GM19324 (cell line): Measurements from ENCODE around the gene PAQR8.
A peak's percentile ranks its signal among the peaks of the same experiment; 100 is the strongest.
"Not testable (repeated sequence)": the region's sequence is repeated elsewhere in the genome, so short reads cannot be mapped to it uniquely, and the experiment has no call there.

ENCODE experiments used
- ATAC-seq: cut with Tn5 transposase; IDR thresholded peaks from one replicate; pipeline ENCODE4 v1.9.1; 2021; ENCODE audit warnings: mild to moderate bottlenecking, moderate library complexity; ENCODE audit not compliant: unreplicated experiment, low FRiP score

Gene PAQR8

GRCh38 chr6:52405243-52405642 is 43.3 kb downstream of the PAQR8 start:
- no peak for ATAC-seq

GRCh38 chr6:52407467-52407866 is 45.5 kb downstream of the PAQR8 start:
- no peak for ATAC-seq

DNA sequence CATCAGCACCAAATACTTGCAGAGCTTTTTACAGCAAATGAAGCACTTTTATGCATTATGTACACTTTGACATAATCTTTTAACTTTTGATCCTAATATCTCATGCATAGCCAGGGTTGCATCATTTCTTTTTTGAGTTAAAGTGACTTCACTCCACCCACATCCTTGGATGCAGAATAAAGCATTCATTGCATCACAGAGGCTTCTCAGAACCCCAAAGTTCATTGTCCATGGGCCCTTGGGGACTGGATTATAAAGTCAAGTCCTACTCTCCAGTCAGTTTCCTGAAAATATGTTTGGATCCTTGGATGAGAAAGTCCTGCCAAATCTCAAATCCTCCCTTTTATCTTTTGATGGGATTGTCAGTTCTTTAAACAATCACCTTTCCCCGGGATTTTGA is 47.5 kb downstream of the PAQR8 start:
- ATAC-seq: no peak

DNA sequence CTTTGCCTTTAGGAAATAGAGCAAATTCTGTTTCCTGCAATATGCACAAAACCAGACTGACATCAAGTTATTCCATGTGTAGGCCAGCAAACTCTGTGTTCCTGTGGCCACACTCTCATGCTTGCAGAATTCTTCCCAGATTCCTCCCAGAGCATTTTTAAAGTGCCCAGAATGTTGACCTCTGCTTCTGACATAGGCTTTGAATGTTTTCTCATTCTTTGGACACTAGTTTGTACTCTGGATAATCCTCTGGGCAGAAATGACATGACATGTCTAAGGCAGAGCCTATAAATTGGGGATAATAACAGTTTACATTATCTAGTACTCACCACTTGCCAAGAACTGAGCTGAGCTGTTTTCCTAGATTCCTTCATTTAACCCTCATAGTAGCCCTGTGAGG is 49.0 kb downstream of the PAQR8 start:
- no peak for ATAC-seq

GRCh38 chr6:52411911-52412310 is 50.0 kb downstream of the PAQR8 start:
- no peak for ATAC-seq

DNA sequence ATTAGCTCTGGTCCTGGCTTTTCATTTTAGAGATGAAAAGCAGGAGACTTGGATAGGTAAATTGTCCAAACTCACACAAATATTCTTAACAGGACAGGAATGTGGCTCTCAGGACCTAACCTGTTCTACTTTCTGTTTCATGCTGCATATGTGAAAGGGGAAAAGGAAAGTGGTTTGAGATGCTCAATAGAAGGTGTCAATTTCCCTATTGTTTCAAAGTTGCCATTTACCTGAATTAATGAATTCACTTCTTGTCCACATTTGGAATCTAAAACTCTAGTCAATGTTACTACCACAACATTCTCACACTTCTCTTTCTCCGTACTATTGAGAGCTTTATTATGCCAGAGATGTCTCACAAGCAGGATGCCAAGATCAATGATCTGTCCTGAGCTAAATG is 53.4 kb downstream of the PAQR8 start:
- ATAC-seq: no peak

GRCh38 chr6:52415917-52416628 is 54.1 kb downstream of the PAQR8 start:
- ATAC-seq: no peak

- ATAC-seq: no peak
Observed at GRCh38 chr6:52416629-52417151, 54.7 kb downstream of the PAQR8 start.

DNA sequence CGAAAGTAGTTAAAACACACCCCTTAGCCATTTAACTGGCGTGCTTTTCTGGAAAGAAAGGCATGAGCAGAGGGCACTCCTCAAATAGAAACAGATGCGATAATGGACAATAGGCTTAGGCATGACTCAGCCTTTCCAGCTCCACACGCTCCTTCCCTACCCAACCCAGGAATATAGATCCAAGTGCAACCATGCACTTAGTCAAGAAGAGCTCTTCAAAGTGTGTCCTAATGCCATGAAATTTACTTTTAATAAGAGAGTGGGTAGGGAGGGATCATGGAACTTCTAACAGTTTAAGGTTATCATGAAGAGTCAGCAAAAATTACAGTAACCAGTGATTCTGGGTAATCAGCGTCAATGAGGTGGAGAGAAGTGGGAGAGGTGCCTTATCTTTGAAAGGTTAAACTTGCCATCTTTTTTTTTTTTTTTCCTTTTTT is 55.7 kb downstream of the PAQR8 start:
- ATAC-seq: no peak

DNA sequence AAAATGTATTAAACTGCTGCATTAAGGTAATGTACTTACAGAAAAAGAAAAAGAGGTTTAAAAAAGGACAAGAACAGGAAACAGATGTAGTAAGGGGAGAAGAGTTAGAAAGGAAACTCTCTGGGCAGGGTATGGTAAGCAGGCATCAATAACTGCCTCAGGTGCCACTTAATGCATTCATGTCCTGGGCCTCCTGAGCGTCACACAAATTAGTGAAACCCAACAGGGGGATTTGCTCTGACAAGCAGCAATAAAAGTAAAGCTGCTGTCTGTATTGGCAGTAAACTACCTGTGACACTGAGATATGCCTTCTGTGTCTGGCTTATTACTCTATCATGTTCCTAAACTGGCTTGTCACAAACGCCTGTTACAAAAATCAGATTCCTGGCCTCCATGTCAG is 56.7 kb downstream of the PAQR8 start:
- ATAC-seq: no peak

DNA sequence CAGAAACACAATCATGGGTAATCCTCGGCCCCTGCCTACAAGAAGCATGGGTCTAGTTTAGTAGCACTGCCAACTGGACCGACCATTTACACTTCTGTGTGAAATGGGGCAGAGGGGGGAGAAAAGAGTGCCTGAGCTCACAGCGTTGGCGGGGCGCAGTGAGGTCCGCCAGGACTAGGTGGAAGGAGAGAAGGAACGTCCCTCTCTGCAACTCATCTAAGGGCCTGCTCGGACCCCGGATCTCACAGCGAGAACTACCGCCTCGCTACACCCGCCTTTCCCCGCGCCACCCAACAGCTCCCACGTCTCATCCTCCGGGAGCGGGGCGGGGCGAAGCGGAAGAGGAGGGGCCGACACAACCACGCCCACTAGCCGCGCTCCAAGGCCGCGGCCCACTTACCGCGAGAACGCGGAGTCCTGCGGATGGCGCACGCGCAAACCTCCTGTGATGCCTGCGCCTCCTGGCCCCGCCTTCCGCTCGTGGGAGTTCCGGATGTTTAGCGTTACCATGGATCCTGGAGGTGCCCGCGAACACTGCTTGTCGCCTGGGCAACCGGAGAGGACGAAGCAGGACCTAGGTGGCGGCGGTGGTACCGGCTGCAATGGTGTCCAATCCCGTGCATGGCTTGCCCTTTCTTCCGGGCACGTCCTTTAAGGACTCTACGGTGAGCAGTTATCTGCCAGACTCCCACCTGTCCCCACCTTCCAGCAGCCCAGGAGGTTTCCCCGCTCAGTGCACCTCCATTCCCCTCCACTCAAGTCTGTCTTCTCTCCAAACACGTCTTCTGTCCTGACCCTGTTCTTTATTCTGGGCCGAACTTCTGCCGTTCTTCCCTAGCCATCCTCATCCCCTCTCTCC is 58.1 kb downstream of the PAQR8 start, which contains the start of gene EFHC1:
Gene EFHC1 (plus strand): TSS at position 534 of the 859 bp plus-strand sequence. CDS start 69 bp downstream, at position 603.
- peak; percentile 99 for ATAC-seq

DNA sequence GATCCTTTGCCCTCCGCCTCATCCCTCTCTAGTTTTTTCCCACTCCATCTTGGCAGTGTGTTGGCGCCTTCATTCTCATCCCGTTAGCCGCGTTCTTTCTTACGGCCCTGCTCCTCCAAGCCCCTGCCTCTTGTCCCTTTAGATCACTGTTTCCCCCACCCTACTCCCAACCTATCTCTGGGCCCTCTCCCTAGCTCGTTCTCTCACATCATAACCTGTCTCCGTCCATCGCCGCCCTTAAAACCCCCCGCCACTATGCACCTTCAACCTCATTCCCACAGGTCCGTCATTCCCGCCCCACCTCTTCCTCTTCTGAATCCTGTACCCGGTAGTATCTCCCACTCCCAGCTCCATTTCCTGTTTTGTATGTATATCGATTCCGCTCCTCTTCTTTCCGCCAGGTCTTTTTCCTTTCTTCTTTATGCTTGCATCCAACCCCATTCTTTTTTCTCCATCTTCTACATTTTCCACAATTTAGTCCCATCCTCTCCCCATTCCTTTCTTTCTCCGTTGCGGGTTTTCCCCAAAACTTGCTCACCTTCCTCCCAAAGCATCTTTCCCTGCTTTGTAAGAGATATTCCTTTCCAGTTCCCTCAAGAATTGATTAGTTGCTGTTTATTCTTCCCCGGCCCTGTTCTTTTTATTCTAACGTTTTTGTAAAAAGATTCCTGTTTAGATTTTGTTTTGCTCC is 58.9 kb downstream of the PAQR8 start:
- no peak for ATAC-seq

GRCh38 chr6:52422156-52422555 is 60.2 kb downstream of the PAQR8 start:
- ATAC-seq: no peak

GRCh38 chr6:52423448-52423847 is 61.5 kb downstream of the PAQR8 start:
- no peak for ATAC-seq

DNA sequence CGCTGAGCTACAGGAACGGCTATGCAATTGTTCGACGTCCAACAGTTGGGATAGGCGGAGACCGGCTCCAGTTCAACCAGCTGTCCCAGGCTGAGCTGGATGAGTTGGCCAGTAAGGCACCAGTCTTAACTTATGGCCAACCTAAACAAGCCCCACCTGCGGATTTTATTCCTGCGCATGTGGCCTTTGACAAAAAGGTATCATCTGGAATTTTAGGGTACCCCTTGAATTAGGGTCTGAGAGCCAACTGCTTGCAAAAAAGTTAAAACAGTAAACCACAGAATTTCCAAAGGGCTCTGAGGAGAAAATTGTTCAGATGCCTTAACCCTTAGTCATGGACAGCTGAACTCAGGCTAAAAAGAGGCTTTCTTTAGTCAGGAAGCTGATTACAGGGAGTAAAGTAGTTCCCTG is 62.0 kb downstream of the PAQR8 start:
- ATAC-seq: no peak

- ATAC-seq: no peak
Observed at GRCh38 chr6:52424513-52424912, 62.6 kb downstream of the PAQR8 start.

- ATAC-seq: no peak
Observed at GRCh38 chr6:52426667-52427066, 64.7 kb downstream of the PAQR8 start.

DNA sequence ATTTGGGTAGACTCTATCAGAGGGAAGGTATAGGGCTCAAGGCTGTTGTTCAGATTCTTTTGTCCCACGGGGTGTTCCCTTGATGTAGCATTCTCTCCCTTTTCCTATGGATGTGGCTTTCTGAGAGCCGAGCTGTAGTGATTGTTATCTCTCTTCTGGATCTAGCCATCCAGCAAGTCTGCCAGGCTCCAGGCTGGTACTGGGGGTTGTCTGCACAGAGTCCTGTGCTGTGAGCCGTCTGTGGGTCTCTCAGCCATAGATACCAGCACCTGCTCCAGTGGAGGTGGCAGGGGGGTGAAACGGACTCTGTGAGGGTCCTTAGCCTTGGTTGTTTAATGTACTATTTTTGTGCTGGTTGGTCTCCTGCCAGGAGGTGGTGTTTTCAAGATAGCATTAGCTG is 71.3 kb downstream of the PAQR8 start:
- not testable (repeated sequence) for ATAC-seq

GRCh38 chr6:52435345-52435744 is 73.4 kb downstream of the PAQR8 start:
- ATAC-seq: no peak

DNA sequence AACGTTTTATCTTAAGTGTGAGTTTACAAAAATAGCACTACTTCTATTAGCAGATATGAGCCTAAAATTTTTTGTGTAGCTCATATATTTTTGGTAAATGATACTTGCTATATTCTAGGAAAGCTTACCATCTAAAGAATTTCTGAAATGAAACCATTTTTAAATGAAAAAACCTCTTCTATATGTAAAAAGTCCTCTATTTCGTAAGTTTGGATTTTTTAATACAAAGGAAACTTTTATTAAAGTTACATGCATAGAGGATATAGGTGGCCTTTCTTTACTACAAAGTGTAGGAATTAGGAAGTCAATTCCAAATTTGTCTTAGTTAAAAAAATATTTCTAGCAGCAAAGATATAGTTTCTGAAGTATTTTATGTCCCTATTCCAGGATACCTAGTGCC is 77.0 kb downstream of the PAQR8 start:
- no peak for ATAC-seq

- no peak for ATAC-seq
Observed at GRCh38 chr6:52454556-52454955, 92.6 kb downstream of the PAQR8 start.
